Inflammatory macrophage treated with lipopolysaccharide for 1 hour (primary cell): ENCODE measurements around the gene TPD52L2.
A peak's percentile ranks its signal among the peaks of the same experiment; 100 is the strongest.
"Not testable (repeated sequence)": the region's sequence is repeated elsewhere in the genome, so short reads cannot be mapped to it uniquely, and the experiment has no call there.

Experiments used
- DNase-seq, 2 donors: peaks; one replicate each; pipeline ENCODE4 v3.0.0-alpha.2; 2020 to 2022

Gene TPD52L2

DNA sequence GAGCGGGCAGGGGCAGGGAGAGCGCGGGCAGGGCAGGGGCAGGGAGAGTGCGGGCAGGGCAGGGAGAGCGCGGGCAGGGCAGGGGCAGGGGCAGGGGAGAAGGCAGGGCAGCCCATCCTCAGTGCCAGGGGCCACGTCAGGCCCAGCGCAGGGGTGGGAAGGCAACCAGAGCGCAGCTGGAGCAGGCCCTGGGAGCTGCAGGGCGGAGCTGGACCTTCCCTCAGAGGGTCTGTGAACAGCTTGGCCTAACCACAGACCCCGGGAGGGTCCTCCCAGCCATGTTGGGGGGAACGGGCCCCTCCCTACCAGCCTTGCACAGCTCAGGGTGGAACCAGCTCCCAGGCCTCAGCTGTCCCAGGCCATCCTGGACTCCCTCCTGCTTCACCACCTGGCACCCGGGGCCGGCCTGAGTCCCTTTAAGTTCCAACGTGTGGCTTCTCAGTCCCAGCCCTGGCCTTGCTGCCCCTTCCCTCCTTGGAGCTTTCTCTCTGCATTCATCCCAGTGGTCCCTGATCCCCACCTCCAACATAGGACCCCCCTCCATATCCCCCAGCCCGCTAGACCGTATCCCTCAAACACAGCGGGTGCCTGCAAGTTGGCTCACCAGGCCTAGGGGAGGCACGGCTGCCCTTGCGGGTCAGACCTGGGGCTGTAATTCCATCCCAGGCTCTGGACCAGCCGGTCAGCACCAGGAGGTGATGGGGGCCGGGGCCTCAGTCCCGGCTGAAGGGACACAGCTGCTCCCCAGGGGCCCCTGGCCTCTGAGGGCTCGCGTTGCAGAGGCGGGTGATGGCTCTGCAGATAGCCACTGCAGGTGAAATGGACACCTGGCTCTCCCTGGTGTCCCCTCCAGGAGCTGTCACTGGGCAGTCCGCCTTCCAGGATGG, 28.4 kb upstream of the TPD52L2 start:
- DNase-seq, result no peak

GRCh38 chr20:63837479-63837878, 27.6 kb upstream of the TPD52L2 start:
- peak; percentile 56 to 73 for DNase-seq

DNA sequence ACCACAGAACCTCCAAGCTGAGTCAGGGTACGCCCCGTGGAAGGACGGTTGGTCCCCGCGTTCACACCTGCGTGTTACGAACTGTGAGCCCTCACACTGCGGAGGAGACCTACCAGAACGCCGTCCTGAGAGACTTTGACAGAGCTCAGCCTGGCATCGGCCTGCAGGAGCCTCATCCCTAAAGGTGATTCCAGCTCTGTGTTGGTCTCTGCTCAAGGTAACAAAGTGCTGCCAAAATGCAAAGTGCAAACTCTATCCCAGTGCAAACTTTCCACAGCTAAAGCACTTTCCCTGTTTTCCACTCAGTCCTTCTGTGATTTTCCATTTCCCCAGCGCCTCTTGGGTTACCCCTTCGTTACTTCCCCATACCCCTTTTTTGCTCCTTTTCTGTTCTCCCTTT, 25.4 kb upstream of the TPD52L2 start:
- no peak for DNase-seq

GRCh38 chr20:63840405-63840828, 24.7 kb upstream of the TPD52L2 start:
- no peak for DNase-seq

- no peak for DNase-seq
These were observed 22.8 kb upstream of the TPD52L2 start for GRCh38 chr20:63842258-63842657.

DNA sequence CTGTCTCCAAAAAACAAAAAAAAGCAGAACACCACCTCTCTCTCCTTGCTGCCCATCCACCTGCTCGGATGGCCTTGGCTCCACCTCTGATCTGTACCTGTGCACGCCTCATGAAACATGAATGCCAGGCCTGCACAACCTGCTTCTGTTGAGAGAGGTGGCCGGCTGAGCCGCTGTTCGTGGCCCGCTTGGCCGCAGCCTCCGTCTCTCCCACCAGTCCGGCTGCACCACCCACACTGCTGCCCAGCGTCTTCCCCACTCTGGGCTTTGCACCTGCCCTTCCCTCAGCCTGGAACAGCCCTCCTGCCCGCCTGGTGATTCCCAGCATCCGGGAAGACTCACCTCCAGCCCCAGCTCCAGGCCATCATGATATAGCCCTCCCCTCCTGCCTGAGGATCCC, 21.8 kb upstream of the TPD52L2 start:
- DNase-seq, result no peak

DNA sequence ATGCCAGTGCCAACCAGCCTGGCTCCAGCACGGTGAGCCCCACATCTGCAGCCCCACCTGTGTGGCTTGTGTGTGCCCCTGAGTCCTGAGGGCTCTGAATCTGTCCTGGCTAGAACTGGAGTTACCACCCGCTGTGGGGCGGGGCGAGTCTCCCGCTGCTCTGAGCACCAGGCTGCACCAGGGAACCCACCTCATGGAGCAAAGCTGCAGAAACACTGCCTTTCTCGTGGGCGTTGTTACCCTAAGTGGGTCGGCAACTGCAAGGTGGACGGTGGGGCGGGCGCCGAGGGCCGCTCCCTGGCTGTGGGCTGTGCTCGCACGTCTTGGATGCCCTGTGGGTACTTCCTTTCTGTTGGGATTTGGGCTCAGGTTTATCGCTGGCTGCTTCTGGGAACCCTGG, 21.3 kb upstream of the TPD52L2 start:
- DNase-seq, result no peak

- no peak for DNase-seq
These were observed 20.5 kb upstream of the TPD52L2 start for GRCh38 chr20:63844511-63844991.

GRCh38 chr20:63846128-63846771, 18.8 kb upstream of the TPD52L2 start:
- no peak for DNase-seq

- no peak for DNase-seq
These were observed 18.2 kb upstream of the TPD52L2 start for GRCh38 chr20:63846888-63847236.

- peak; percentile 36 to 38 for DNase-seq
These were observed 17.6 kb upstream of the TPD52L2 start for GRCh38 chr20:63847237-63848002.

DNA sequence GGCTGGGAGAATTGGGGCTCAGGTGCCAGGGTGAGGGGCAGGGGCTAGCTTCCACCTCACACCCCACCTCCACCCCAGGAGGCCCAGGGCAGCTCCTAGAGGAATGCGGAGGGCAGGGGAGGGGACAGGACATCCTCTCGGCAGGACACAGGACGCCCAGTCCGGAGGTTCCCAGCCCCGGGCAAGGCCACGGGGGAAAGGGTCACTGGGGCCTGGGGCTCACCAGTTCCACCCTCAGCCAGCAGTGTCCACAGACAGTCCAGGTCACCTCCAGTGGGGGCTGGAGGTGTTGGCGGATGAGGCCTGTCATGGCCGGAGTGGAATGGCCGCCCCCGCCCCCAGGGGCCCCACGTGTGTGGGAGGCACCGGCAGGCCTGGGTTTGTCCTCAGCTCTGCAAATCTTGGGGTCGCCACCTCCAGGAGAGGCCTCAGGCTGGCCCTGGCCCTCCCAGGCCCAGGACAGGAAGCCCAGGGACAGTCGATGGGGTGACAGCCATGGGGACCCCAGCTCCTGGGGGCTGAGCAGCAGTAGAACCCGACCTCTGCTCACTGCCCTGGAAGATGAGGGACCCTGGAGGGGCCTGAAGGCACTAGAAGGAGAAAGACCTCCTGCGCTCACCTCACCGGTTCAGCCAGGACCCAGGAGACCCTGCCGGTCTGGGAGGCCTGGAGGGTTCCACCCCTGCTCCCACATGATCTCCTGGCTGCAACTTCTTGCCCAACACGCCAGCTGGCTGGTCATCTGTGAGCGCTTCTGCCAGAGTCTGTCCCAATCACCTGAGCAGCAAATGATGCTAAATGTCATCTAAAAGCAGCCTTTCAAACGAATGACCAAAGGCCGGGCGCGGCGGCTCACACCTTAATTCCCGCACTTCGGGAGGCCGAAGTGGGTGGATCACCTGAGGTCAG, 16.8 kb upstream of the TPD52L2 start:
- DNase-seq, result peak in 1 of 2 donors; percentile 35

GRCh38 chr20:63850689-63851547, 14.2 kb upstream of the TPD52L2 start:
- peak; percentile 58 to 64 for DNase-seq

- DNase-seq, result not testable (repeated sequence)
These were observed 13.5 kb upstream of the TPD52L2 start for GRCh38 chr20:63851548-63851943.

DNA sequence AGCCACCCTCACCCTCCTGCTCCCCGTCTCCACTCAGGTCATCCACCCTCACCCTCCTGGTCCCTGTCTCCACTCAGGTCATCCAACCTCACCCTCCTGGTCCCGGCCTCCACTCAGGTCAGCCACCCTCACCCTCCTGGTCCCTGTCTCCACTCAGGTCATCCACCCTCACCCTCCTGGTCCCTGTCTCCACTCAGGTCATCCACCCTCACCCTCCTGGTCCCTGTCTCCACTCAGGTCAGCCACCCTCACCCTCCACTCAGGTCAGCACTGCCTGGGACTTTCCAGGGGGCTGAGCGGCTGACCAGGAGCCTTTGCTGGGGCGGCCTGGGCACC, 11.4 kb upstream of the TPD52L2 start:
- DNase-seq, result not testable (repeated sequence)

DNA sequence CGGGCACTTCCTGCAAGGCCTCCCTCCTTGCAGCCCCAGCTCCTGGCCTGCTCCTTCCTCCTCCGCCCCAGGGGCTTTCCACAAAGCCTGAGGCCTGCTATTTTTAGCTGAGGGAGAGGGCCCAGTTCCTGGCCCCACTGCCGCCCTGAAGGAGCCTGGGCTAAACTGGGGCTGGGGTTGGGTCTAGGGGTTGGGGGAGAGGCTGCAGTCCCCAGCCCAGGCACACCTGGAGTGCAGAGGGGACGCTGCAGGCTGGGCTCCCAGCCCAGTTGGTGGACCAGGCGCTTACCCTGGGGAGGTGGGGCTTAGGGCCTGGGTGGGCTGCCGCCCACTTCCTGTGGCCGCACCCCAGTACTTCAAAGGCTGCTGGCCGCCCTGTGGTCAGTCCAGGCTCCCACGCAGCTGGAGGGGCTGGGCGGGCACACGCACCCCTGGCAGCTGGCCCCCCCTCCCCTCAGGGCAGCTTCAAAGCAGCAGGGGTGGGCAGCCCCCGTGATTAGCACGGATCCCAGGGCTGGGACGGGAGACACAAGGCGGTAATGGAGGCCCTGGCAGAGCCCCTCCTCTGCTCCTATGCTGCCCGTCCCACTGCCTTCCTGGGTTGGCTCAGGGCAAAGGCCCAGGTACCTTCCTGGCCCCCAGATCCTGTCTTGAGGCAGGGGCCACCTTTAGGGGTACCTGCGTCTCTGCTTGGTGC, 10.9 kb upstream of the TPD52L2 start:
- peak; percentile 73 to 83 for DNase-seq

GRCh38 chr20:63854766-63855362, 10.2 kb upstream of the TPD52L2 start:
- no peak for DNase-seq

GRCh38 chr20:63855363-63856097, 9.5 kb upstream of the TPD52L2 start:
- DNase-seq, result no peak

- DNase-seq, result no peak
These were observed 9.0 kb upstream of the TPD52L2 start for GRCh38 chr20:63856098-63856511.
